ENCODE measurements around the gene SRPK3.
"Not testable (repeated sequence)": the region's sequence is repeated elsewhere in the genome, so short reads cannot be mapped to it uniquely, and the experiment has no call there.

The SRPK3 gene

GRCh38 chrX:153813161-153813560 is 32.3 kb downstream of the SRPK3 start:
- no peak for DNase-seq

DNA sequence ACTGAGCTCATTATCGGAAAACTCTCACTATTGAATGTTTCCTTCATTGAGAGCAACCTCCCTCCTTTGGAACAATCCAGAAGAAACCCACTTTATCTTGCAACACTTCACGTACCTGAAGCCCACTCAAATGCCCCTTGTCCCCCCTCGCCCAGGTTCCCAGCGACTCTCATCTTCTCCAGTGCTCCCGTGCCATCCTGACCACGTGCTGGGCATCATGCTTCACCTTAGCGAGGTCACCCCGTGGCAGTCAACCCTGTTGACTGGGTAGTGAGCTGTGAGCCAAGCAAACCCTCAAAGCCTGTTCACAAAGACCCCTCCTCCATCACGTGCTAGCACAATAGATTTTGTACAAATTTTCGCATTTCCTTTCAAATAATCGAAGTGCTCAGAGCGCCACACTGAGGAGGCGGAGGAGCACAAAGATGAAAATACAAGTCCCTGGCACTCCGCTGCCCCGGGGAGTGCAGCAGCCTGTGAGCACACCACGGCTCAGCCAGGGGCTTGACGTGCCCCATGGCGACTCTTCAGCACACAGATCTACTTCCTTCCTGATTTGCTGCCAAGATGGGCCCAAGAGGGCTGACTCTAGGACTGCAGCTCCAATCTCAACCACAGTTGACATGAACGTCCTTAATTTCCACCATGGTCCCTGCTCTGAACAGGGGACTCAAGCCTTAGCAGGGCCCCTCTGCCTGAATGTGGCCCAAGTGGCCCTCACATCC is 33.9 kb downstream of the SRPK3 start:
- no peak for DNase-seq

DNA sequence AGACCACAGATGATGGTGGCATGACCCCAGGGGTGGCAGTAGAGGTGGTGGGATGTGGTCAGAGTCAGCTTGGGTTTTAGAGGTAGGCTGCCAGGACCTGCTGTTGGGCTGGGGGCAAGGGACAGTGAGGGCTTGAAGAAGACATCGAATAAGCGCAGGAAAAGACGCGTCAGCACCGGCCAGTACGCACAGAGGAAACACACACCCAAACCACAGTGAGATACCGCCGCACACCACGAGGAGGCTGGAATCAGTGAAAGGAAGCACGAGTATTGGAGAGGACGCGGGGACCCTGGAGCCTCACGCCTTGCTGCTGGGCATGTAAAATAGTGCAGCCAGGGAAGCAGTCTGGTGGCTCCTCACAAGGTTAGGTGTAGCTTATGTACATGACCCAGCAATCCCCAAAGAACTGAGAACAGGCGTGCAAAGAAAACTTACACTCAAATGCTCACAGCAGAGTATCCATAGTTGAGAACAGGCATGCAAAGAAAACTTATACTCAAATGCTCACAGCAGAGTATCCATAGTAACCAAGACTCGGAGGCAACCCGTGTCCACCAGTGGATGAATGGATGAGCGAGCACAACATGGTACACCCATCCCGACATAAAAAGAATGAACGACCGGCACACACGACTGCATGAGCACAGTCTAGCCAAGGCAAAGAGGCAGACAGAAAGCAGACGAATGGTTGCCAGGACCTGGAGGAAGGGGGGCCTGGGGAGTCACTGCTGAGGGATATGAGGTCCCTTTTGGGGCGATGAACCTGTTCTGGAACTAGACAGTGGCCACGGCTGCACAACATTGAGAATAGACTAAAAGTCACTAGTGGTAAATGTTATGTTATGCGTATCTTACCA is 36.2 kb downstream of the SRPK3 start:
- no peak for DNase-seq

DNA sequence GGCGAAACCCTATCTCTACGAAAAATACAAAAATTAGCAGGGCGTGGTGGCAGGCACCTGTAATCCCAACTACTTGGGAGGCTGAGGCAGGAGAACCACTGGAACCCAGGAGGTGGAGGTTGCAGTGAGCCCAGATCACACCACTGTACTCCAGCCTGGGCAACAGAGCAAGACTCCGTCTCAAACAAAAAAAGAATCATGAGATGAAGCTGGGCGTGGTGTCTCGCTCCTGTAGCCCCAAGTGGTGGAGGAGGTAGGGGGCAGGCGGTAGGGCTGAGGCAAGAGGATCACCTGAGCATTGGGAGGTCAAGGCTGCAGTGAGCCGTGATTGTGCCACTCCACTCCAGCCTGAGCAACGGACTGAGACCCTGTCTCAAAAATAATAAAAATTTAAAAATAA is 37.2 kb downstream of the SRPK3 start:
- DNase-seq: not testable (repeated sequence)

DNA sequence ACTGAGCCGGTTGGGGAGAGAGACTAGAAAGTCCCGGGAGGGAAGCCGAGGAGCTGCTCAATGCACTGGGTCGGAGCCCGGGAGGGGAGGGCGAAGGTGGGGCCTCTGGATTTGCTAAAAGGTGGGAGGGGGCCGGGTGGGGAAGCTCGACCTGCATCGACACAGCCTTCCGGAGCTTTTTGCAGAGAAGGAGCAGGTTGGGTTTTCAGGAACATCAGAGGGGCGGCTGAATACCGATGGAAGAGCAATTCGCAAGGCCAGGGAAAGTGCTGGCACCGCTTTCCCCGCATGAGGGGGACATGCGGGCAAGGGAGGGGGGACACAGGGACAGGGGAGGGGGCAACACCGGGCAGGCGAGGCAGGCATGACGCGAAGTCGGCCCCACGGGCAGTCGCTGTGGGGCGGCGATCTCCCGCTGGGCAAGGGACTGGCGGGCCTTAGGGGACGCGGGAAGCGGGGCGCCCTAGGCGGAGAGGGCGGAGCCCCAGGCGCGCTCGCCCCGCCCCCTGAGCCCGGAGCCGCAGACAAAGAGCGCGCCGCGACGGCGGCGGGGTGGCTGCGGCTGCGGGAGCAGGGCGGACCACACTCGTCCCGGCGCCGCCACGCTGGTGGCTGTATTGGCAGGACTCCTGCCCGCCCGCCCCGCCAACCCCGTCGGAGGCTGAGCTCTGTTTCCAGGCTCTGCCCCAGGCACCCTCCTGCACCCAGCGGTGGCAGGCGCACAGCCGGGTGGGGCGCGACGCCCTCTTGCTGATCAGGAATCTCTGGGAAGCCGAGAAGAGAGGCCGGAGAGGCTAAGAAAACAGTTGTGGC is 37.9 kb downstream of the SRPK3 start:
- peak in 1 of 14 donors; percentile 30 for DNase-seq

DNA sequence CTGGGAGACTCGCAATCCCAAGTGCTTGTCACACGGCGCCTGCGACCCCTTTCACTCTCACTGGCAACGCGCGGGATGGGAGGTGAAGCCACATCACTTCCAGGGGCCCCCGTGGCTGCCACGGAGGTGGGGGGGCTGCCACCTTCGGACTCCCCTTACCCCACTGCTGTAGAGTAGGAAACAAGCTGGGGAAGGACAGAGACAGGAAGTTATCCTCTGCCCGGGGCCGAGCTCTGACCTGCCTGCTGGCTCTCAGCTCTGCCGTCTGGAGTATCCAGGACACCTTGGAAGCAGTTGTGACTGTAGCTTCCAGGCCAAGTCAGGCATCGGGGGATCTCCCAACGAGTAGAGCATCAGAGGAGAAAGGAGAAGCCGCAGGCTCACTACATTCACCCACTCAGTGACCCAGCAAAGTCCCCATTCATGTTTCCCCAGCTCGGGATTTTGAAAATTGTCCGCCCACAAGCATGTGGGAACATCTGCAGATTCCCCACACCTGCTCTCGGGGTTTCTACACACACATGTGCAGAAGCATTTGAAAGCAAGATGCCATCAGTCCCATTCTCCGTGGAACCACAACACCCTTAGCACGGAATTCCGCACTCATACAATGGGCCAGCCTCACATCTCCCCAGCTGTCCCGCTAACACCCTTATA is 38.7 kb downstream of the SRPK3 start:
- DNase-seq: no peak

GRCh38 chrX:153820601-153821000 is 39.8 kb downstream of the SRPK3 start:
- no peak for DNase-seq

- no peak for DNase-seq
Observed at GRCh38 chrX:153821066-153821465, 40.2 kb downstream of the SRPK3 start.

DNA sequence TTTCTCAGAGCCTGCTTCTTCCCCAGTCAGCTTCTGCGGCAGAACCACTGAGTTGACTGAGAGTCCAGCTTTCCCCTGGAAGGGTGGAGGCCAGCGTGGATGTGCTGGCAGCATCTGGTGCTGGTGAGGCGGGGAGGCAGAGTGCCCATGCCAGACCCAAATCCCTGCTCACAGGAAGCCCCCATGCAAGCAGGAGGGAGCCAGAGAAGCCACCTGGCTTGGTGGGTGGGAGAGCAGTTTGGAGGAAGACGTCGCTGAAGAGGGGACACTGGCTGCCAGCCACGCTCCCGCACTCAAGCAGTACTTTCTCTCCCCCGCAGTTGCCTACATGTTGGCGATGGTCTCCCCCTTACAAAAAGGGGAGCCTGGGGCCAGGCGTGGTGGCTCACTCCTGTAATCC is 43.5 kb downstream of the SRPK3 start:
- DNase-seq: no peak

GRCh38 chrX:153825042-153825441 is 44.2 kb downstream of the SRPK3 start:
- DNase-seq: no peak

- DNase-seq: no peak
Observed at GRCh38 chrX:153827016-153827415, 46.2 kb downstream of the SRPK3 start.

- no peak for DNase-seq
Observed at GRCh38 chrX:153827903-153828302, 47.1 kb downstream of the SRPK3 start.

DNA sequence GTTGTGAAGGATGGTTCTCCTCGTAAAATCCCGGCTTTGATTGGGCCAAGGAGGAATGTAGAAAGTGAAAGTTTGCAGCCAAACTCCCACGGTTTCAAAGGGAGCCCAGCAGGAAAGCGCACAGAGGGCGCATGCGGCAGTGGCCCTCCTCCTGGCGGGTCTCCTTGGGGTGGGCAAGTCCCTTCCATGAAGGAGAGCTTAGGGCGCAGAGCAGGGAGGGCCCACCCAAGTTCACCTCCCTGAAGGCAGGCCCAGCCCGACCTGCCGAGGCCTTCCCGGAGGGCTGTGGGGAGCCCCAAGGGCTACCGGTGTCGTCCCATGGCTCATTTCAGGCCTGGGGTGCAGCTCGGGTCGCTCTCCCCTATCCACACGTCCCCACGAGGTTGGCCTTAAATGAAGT is 47.5 kb downstream of the SRPK3 start:
- DNase-seq: no peak

DNA sequence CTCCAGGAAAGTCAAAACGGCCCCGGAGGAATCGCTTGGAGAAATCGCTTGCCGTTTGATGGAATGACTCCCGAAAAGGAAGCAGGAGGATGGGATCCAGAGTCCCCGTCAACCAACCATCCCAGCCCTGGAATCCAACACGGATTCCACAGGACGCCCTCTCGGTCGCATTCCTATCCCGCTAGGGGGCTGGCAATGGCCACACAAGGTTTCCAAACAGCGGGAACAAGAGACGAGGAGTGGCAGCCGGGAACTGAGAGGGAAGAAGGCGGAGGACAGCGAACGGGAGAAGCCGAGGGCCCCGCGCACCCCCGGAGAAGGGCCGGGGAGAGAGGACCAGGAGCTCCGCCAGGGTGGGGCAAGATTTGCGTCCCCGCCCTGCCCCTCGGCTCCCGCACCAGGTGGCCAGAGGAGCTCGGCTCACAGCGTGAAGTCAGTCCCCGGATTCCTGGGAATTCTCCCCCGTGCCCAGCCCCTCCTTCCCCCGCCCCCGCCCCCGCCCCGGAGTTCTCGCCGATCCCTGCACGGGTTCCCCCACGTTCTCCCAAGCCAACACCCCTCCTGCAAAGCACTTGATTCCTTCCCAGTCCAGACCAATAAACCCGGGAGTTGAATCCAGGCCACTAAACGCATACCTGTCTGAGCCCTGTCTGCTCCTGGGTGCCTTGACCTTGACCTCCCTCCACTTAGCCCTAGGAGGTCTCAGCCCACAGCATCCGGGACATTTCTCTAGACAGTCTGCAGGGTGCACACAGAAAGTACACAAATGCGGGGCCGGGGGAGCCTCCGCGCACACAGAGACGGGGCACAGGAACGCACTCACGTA is 48.1 kb downstream of the SRPK3 start:
- peak in 1 of 14 donors; percentile 51 for DNase-seq

GRCh38 chrX:153829549-153829798 is 48.6 kb downstream of the SRPK3 start:
- no peak for DNase-seq

DNA sequence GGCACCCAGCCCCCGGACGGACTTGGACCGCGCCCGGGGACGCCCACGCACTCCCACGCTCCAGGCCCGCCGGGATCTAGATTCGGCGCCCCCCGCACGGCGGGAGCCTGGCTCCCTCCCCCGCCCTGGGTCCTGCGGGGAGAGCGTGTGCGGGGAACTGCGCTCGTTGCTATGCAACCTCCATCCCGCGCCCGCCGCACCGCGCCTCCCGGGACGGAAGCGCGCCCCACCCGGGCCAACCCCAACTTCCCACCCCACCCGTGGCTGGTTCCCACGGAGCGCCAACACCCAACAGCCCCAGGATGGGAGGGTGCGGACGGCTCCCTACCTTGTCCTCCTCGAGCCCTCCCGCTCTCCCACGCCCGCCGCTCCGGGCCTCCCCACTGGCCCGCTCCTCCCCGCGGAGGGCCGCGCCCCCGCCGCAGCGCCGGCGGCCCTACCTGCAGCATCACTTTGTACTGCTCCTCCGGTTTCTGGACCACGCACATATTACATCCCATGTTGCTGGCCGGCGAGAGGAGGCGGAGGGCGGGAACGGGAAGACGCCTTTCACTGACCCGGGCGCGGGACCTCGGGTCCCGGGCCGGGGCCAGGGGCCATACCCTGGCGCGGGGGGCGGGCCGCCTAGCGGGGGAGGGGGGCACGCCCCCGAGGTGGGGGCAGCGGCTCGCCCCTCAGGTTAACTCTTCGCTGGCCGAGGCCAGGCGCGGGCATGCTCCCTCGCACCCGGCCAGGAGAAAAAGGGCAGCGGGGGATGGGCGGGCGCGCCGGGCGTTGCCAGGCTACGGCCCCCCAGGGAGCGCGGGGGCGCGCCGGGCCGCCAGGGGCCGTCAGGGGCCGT is 49.2 kb downstream of the SRPK3 start, which contains the start of gene PDZD4:
PDZD4 (minus strand) TSS at position 746 of the 841 bp plus-strand sequence; CDS start at position 500, 246 bp downstream.
- DNase-seq: no peak

- no peak for DNase-seq
Observed at GRCh38 chrX:153830640-153831428, 50.0 kb downstream of the SRPK3 start.

DNA sequence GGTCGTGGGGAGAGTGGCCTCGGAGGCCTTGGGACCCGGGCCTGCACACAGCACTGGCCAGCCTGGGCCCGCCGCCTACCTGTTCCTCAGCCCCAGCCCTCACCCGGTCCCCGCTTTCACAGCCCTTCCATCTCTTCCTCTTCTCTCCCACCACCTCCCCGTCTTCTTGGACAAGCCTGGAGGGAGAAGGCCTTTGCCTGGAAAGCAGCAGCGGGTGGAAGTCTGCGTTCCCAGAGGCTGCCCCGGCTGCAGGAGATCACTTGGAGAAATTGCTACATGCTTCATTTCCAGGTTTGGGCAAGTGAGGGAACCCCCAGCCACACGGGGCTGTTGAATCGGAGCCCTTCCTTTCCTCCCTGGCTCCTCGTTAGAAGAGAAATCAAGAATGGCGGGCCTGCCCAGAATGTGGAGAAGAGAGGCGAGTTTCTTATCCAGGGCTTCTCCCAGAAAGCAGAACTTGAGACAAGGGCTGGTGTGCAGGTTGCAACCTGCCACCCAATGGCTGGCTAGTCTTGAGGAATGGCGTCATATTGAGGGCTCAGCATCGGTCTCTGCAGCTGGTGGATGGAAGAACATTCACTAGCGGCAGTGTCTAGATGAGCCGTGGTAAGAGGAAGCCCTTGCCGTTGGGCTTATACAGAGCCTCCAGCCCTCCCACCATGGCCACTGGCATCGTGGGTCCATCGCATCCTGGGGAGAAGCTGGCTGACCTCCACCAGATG is 50.7 kb downstream of the SRPK3 start:
- no peak for DNase-seq

DNA sequence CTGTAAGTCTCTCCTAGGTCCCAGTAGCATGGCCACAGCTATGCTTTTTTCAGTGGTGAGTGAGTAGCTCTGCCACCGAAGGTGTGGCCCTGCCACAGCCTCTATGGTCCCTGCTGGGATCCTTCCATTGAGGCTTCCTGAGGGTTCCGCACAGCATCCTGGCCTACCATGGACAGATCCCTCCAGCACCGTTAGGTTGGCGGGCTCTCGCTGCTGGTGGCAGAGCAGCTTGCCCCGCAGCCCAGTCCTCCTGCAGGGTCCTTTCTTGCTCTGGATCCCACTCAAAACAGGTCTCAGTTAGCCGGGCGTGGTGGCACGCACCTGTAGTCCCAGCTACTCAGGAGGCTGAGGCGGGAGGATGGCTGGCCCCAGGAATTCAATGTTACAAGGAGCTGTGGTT is 51.9 kb downstream of the SRPK3 start:
- DNase-seq: no peak
